Activated T-cell treated with anti-CD3 and anti-CD28 coated beads, Interleukin-2, amount 50 U/mL, for 1 hour (primary cell): ENCODE measurements around the gene FAM111B.
"Not testable (repeated sequence)": the region's sequence is repeated elsewhere in the genome, so short reads cannot be mapped to it uniquely, and the experiment has no call there.

Experiments used
- DNase-seq: peaks from one replicate; pipeline ENCODE4 v3.0.0-alpha.2; 2020

FAM111B gene

GRCh38 chr11:59102259-59102765 is 4.7 kb upstream of the FAM111B start:
- DNase-seq: peak; percentile 56

GRCh38 chr11:59107721-59108120 is 684 bp downstream of the FAM111B start:
- peak; percentile 24 for DNase-seq

- DNase-seq: no peak
These were observed 5.5 kb downstream of the FAM111B start for GRCh38 chr11:59112494-59112893.

- no peak for DNase-seq
These were observed 7.3 kb downstream of the FAM111B start for GRCh38 chr11:59114344-59114743.

GRCh38 chr11:59115553-59115952 is 8.5 kb downstream of the FAM111B start:
- DNase-seq: no peak

DNA sequence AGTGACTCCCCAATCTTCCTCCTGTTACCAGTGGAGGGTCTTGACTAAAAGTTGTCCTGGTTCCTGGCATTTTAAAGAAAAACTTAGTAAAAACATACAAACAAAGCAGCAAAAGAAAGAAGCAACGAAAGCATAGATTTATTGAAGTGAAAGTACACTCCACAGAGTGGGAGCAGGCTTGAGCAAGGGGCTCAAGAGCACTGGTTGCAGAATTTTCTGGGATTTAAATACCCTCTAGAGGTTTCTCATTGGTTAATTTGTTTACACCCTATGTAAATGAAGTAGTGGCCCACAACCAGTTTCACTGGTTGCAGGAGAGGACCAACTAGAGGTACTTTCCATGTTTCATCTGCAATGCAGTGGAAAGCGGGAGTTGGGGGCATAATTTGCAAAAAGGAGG is 10.7 kb downstream of the FAM111B start:
- no peak for DNase-seq

- no peak for DNase-seq
These were observed 12.8 kb downstream of the FAM111B start for GRCh38 chr11:59119826-59120225.

DNA sequence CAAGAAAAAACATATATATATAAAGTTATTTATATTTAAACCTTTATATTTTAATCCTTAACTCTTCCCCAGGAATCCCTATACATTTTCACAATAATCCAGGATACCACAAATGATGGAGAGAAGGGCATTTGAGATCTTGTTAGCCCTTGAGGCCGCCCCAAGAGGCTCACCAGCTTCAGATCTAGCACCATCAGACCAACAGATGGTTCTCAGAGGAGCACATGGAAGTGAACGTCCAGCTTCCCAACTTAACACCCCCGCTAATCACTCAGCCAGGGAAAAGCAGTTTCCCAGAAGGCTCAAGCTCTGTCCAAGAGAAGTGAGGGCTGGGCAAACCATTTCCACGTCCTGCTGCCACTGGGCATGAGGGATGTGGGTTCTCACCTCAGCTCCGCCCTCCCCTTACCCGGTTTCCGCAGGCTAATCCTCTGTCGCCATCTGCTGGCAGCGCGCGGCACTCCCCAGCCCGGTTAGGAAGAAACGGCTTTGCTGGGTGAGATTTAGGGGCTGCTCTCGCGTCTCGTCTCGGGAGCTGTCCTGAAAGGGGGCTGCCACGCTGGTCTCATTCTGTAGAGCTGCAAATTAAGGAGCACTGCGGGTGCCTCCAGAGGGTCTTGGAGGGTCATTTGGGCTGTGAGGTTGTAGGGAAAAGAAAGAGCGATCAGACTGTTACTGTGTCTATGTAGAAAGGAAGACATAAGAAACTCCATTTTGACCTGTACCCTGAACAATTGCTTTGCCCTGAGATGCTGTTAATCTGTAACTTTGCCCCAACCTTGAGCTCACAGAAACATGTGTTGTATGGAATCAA is 28.8 kb downstream of the FAM111B start:
- peak; percentile 90 for DNase-seq

GRCh38 chr11:59136551-59136950 is 29.5 kb downstream of the FAM111B start:
- not testable (repeated sequence) for DNase-seq

DNA sequence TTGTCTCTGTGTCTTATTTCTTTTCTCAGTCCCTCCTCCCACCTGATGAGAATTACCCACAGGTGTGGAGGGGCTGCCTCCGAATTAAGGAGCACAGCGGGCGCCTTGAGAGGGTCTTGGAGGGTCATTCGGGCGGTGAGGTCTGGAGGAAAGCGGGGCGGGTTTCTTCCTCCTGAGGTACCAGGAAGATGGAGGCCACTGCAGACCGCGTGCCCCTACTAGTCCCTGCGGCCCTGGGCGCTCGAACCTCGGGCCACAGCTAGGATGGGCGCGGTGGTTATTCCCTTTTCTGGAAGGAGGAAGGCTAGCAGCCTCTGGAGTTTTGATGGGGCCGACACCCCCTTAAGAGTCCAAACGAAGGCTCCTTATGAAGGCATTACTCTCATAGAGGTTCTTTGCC is 30.2 kb downstream of the FAM111B start:
- DNase-seq: no peak

GRCh38 chr11:59138643-59139042 is 31.6 kb downstream of the FAM111B start:
- DNase-seq: no peak

DNA sequence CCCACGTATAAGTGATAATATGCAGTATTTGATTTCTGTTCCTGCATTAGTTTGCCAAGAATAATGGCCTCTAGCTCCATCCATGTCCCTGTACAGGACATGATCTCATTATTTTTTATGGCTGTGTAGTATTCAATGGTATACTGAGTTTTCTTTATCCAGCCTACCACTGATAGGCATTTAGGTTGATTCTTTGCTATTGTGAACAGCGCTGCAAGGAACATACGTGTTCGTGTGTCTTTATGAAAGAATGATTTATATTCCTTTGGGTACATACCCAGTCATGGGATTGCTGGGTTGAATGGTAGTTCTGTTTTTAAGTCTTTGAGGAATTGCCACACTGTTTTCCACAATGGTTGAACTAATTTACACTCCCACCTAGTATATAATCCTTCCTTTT is 34.2 kb downstream of the FAM111B start:
- no peak for DNase-seq

DNA sequence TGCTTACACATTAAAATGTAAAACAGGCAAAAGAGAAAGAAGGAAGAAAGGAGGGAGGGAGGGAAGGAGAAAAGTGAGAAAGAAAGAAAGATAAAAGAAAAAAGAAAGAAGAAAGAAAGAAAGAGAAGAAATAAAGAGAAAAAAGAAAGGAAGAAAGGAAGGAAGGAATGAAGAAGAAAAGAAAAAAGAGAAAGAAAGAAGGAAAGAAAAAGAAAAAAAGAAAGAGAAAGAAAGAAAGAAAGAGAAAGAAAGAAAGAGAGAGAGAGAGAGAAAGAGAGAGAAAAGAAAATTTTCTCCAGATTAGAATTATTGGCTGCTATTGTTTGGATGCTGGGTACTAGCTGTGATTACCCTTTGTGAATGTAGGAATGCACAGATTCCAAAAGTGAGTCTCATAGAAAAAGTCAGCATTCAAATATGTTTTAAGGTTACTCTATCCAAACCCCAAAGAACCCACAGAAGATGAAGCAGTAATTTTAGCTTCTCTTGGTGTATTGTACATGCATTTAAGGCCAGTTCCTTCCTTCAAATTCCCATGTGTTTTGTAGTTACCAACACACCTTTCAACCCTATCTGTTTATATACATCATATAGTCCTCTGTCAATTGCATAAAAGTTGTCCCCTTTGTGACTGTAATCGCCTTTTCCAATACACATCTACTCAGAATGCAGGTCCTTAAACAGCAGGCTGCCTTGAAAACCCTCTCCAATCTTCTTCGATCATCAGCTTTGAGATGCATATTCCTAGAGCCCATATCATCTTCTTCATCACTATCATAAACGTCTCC is 34.8 kb downstream of the FAM111B start:
- DNase-seq: no peak

DNA sequence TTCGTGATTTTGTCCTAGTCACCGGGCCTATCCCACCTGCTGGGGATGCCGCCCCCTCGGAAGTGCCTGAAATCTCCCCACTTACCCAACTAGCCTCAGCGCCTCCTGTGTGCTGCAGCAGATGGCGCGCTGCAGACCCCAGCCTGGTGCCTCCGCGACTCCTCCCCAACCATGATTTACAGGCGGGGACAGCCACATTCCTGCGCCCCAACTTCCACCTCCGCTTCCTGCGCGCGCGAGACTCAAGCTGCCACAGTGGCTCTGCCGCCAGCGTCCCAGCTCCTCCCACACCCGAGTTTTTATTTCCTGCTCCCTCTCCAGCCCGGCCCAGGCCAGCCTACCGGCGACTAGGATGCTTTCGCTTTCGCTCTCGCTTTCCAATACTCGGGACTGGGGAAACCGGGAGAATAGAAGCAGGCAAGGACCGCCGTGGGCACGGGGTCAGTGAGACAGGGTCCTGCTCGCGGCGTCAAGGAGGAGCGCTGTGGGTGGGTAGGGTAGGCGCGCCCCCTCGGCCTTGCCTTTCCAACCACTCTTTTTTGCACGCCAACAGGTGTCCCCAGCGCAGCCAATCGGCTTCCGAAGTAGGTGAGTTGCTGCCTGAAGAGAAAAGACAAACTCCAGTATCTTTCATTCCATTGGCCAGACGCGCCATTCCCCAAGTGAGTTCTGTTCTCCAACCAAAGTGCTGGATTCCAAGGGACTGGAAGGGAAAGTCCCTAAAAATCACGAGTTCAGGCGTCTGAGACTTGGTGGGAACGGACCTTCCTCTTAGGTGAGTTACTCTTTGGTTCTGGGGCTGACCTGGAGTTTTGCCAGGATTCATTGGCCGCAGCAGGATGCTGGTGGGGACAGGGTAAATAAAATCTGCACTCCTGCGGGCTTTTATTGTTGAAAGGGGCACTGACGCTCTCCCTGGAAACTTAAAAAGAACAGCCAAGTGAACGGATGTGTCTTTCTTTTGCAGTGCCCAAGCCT is 35.8 kb downstream of the FAM111B start, which contains the start of gene FAM111A:
Gene FAM111A, plus strand, starts transcription at position 327 of the 978 bp plus-strand sequence. CDS start 6,017 bp downstream, outside the sequence.
- DNase-seq: peak; percentile 86

DNA sequence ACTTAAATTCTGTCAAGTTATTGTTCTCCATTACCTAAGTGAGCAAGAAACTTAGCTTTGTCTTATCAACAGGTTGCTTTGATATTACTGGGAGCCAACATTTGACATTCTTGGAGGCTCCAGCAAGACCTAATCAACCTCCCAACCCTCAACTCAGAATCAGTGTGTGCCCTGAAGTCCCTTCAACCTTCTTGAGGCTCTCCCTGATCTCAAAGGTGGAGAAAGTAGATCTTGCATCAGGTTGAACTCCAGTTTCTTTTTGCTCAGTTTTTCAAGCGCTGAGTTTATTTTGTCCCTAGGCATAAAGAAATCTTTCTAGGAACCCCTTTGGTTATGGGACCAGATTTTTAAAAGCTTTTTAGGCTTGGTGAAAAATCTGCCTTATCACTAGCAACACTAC is 37.1 kb downstream of the FAM111B start:
- DNase-seq: no peak

GRCh38 chr11:59144579-59145345 is 37.7 kb downstream of the FAM111B start:
- DNase-seq: peak; percentile 64

GRCh38 chr11:59145534-59145933 is 38.5 kb downstream of the FAM111B start:
- DNase-seq: no peak

DNA sequence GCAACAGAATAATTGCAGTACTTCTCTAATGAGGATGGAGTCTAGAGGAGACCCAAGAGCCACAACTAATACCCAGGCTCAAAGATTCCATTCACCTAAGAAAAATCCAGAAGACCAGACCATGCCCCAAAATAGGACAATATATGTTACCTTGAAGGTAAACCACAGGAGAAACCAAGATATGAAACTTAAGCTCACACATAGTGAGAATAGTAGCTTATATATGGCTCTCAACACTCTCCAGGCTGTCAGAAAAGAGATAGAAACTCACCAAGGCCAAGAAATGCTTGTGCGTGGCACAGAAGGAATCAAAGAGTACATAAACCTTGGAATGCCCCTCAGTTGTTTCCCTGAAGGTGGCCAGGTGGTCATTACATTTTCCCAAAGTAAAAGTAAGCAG is 44.7 kb downstream of the FAM111B start:
- DNase-seq: no peak

GRCh38 chr11:59152312-59152951 is 45.4 kb downstream of the FAM111B start:
- DNase-seq: no peak

- DNase-seq: no peak
These were observed 47.6 kb downstream of the FAM111B start for GRCh38 chr11:59154610-59155009.

DNA sequence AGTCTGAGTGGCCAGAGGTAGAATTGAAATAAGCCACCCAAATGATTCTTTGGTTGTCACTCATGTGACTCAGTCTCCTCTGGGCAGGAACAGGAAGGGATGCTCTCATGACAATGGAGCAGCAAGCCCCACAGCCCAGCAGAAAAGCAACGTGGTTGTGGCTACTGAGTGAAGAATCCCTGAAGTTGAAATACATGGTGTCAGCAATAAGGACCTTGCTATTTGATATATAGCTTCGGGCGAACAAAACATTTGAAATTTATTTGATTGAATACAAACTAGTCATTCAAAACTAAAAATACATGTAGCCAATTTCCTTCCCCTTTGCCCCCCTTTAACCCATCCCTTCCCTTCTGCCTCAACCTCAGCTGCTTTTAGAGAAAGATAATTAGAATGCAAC is 50.4 kb downstream of the FAM111B start:
- DNase-seq: no peak
